HG03103 (cell line): Measurements from ENCODE around the gene IQGAP3.
"Not testable (repeated sequence)": the region's sequence is repeated elsewhere in the genome, so short reads cannot be mapped to it uniquely, and the experiment has no call there.

ENCODE experiments used
- ATAC-seq: cut with Tn5 transposase; IDR thresholded peaks from one replicate; pipeline ENCODE4 v1.9.1; 2021; ENCODE audit warnings: low read depth; ENCODE audit not compliant: unreplicated experiment

IQGAP3 gene

DNA sequence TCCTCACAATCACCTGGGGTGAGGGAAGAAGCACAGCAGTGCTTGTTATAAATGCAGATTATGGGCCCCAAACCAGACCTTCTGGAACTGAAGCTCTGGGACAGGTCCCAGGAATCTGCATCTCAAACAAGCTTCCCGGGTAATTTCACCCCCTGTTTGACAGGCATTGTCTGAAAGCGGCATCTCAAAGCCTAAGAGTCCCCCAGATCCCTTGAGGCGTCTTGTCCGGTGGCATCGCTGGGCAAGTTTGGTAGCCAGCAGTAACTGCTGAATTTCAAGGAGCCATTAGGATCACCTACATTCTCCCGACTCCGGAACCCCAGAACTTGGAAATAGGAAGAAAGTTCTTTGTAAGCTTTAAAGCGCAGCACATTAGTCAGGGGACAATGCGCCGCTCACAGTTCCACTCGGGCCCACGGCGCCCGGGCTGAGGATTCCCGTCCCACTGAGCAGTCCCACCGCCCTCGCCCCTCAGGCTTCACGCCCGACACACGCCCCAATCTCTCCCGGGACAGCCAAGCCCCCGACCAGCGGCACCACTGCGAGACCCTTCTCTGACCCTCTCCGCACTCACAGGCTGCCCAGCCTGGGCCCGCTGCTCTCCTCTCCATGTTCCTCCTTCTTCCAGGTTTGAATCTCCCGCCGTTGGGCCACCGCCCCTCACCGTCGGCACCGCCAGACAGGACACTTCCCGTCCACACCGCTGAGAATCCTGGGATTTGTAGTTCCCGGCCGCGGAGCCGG is at the start of gene IQGAP3:
Gene IQGAP3, minus strand, starts transcription at position 647 of the 744 bp plus-strand sequence. Its CDS starts 36 bp downstream, at position 611.
- ATAC-seq = peak; percentile 58

GRCh38 chr1:156619582-156619955 is 47.2 kb upstream of the IQGAP3 start:
- ATAC-seq = no peak

- no peak for ATAC-seq
Observed at GRCh38 chr1:156618853-156619581, 46.7 kb upstream of the IQGAP3 start, which contains the start of gene HAPLN2. HAPLN2 (plus strand) TSS chr1:156619415; CDS start chr1:156623491, 4,076 bp downstream.

DNA sequence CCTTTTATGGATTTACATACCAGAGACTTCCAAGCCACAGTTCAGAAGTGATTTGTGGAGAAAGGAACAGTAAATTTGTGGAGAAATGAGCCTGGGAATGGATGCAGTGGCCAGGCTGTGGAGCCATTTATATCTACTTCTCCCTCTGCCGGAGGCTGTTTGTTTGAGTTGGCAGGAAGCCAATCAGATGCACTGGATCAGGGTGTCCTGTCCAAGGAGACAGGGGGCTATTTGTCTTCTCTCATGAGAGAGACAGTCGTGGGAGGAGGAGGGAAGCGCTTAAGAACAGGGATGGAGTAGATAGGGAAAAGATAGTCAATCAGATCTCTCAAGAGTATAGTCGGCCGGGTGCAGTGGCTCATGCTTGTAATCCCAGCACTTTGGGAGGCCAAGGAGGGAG is 44.1 kb upstream of the IQGAP3 start:
- no peak for ATAC-seq

DNA sequence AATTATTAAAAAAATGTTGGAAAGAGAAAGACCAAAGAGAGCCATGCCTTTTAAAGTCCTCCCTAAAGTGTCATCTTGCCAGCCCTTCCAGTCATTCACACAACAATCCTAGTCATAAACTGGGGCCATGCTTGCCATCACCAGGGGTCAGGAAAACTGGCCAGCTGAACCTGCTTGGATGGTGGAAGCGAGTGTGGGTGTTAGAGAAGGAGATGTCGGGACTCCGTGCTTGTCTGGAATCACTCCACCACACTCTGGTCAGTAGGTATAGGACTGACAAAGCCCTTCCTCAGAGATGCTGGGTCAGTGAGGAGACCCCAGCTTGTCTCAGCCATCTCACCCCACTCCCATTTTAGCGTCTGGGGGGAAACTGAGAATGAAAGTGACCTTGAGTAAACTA is 43.6 kb upstream of the IQGAP3 start:
- ATAC-seq = no peak

DNA sequence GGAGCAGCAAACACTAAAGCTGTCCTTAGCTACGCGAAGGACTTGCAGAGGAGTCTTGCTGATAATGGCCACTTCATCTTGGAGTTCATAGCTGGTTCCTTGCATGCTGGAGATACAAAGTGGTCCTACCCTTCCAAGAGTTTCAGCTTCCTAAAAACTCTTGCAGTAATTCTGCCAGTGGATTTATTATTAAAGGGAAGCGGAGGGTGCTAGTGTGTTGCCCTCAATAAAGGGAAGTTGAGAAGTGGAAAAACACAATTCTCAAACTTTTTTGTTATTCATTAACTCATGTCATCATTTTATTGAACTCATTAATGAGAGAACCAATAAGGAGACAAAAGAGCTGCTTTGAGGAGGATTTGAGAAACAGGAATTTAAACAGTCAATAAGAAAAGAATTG is 40.3 kb upstream of the IQGAP3 start:
- no peak for ATAC-seq

DNA sequence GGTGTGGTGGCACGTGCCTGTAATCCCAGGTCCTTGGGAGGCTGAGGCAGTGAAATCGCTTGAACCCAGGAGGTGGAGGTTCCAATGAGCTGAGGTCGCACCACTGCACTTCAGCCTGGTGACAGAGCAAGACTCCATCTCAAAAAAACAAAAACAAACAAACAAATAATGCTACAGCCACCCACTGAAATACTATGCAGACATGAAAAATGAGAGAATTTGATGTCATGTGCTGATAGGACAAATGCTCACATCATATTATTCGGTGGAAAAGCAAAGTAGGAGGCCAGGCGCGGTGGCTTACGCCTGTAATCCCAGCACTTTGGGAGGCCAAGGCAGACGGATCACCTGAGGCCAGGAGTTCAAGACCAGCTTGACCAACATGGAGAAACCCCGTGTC is 37.7 kb upstream of the IQGAP3 start:
- ATAC-seq = not testable (repeated sequence)

GRCh38 chr1:156608981-156609380 is 36.6 kb upstream of the IQGAP3 start:
- no peak for ATAC-seq

DNA sequence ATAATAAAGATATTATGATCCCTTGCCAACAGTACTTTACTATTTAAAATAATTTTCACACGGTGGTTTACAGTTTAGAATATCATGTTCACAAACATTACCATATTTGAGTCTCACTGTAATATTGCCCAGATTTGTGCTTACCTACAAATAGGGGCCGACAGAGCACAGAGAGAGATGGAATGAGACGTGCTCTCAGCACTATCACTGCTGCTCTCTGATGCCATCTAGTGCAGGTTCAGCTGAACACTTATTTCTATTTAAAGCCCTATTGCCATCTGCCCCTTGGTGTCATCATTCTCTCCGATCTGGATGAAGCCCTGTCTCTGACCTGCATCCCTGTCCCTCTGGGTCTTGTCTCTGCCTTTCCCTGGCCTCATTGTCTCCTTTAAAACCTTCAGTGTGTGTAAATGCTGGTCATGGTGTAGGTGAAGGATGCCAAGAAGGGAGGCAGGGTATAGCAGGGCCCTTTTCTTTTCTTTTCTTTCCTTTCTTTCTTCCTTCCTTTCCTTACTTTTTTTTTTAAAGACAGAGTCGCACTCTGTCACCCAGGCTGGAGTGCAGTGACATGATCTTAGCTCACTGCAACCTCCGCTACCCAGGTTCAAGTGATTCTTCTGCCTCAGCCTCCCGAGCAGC is 35.8 kb upstream of the IQGAP3 start:
- no peak for ATAC-seq

DNA sequence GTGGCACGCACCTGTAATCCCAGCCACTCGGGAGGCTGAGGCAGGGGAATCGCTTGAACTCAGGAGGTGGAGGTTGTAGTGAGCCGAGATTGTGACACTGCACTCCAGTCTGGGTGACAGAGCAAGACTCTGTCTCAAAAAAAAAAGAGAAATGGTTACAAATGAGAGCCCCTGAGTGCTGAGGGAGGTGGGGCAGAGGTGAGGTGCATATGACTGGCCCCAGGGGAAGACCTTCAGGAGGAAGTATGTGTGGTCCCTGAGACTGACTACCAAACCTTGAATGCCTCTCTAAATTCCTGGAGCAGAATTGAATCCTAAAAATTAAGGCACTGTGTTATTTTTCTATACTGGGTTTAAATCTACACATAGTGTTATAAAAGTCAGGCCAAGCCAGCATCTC is 35.0 kb upstream of the IQGAP3 start:
- not testable (repeated sequence) for ATAC-seq

DNA sequence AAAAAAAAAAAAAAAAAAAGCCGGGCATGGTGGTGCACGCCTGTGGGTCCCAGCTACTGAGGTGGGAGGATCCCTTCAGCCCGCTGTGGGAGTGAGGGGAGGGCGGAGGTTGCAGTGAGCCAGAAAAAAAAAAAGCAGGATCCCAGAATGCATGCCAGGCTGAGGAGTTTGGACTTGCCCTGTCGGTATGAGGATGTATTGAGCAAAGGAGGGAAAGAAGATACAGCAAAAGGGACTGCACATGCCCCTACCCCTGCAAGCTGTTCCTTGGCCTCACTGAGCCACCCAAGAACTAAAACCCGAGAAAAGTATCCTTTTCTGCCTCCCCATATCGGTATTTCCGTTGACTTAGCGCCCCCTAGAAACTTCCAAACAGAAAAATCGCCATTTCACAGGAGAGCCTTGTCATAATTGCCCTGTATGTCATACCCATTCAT is 30.2 kb upstream of the IQGAP3 start:
- no peak for ATAC-seq

DNA sequence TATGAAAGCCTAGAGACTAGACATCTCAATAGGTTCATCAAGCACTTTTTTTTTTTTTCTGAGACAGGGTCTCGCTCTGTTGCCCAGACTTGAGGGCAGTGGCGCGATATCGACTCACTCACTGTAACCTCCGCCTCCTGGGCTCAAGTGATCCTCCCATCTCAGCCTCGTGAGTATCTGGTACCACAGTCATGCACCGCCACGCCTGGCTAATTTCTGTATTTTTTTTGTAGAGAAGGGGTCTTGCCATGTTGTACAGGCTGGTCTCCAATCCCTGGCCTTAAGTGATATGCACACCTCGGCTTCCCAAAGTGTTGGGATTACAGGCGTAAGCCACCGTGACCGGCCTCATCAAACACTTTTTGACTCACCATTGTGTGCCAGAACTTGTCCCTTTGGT is 29.5 kb upstream of the IQGAP3 start:
- no peak for ATAC-seq

DNA sequence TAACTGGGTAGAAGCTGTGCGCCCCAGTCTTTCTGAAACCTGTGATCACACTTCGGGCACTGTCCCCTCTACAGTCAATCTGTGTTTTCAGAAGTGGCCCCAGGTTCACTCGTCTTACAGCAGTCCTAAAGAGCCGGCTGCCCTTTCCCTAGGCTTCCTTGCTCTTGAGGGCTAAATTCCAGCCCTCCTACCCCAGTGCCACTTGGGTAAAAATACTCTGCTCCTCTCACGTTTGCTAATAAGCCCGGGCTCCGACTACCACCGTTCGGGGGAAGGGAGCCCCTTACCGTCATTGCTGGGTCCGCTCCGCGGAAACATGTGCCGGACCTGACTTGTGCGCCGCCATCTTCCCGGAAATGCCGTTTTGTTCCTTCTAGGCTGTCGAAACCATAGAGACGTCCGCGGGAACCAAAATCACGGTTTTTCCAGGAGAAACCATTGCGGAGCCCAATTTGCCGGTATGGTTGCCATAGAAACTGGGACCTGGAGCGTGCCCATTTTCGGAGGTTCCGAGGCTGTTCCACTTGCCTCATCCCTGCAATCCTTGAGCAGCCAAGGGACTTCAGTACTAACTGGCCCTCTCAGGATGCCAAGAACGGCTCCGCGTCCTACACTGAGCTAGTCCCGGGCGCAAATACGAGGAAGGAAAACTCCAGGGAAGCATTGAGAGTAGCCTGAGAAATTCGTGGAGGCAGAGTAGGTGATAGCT is 28.9 kb upstream of the IQGAP3 start, which contains the start of gene GPATCH4:
Gene GPATCH4, minus strand, starts transcription at position 358 of the 709 bp plus-strand sequence.
- no peak for ATAC-seq

DNA sequence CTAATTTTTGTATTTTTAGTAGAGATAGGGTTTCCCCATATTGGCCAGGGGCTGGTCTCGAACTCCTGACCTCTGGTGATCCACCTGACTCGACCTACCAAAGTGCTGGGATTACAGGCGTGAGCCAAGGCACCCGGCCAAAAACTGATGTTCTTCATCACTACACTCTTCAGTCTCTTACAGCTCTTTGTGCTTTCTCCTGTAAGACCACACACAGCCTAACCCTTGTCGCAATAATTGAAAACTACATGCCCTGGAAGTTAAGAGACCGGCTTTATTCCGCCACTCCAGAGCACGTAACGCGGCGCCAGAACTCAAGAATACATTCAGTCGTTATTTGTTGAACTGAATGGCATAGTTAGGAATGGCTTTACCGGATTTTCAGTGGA is 28.4 kb upstream of the IQGAP3 start:
- ATAC-seq = no peak

DNA sequence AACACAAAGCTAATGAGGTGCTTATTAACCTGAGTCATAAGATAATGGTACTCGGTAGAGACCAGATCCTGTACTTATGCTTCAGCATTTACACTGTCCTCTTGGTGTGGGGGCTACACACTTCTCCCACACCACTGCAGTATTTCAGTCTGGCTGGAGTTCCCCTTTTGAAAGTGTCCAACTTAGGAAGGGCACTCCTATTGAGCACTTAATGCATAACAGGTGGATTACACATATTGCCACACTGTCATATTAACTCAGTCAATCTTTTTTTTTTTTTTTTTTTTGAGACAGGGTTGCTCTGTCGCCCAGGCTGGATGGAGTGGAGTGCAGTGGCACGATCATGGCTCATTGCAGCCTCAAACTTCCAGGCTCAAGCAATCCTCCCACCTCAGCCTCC is 27.4 kb upstream of the IQGAP3 start:
- ATAC-seq = no peak

DNA sequence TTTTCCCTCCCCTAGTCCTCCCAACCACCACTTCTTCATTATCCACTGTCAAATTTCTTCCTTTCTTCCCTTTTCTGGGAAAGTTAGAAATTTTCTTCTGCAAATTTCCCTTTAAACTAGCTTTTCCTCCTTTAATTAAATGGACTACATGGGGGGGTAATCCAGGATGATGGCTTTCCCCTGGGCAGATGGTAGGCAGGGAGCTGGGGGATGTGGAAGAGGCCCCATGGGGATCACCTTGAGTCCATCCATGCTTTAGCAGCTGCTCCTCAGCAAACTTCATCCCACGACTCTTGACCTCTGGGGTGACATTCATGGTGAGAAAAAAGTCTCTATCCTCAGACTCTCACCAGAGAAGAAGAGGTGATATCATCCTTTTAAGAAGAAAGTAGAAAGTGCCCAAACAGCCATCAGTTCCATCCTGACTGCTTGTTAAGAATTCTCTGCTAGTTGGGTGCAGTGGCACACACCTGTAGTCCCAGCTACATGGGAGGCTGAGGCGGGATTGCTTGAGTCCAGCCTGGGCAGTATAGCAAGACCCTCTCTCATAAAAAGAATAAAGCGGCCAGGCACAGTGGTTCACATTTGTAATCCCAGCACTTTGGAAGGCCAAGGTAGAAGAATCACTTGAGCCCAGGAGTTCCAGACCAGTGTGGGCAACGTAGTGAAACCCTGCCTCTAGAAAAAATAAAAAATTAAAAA is 26.5 kb upstream of the IQGAP3 start:
- no peak for ATAC-seq

DNA sequence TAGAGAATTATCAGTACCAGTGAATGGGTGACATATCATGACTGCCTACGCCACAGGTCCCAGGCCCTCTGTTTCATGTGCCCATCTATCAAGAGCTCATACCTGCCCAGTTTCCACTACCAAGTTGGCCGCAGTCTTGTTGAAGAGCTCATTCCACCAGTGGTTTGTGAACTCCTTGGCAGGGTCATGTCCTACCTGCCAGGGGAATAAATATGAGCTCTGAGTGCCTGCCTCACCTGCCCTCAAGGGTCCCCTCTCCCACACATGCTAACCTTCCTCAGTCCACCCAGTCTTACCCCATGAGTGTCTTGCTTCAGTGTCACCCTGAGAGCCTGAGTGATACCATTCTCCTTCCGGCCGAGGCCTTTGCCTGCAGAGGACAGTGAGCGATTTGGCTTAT is 25.8 kb upstream of the IQGAP3 start:
- no peak for ATAC-seq

DNA sequence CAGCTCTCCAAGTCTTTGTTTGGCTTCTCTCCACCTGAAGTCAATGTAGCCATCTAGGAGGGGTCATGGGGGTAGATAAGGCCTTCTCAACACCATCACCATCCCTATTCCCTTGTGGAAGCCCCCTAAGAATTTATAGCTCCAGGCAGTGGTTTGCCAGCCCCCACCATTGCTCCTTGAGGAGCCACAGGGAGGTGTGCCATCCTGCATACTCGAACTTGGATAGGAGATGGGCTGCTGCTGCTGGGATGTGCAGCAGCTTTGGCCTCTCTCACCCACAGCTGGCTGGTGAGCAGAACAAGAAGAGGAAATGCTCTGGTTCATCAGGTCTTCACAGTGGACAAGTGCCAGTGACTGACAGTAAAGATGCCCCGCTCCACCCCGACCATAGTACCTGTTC is 24.1 kb upstream of the IQGAP3 start:
- no peak for ATAC-seq

- no peak for ATAC-seq
Observed at GRCh38 chr1:156595016-156595415, 22.7 kb upstream of the IQGAP3 start.

DNA sequence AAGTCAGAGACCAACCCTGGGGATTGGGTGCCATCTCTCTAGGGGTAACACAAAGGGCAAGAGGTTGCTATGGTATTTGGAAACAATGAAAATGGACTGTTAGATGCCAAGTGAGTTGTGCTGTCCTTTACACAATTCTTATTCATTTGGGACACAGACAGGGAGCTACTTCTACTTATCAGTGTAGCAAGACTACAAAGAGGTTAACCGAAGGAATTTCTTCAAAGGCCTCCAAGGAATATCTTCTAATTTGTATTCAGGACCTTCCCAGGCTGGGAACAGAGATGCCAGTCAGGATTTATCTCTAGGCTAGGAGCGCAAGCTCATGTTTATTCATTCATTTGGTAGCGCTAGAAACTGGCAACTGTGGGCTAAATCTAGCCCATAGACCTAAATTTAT is 21.8 kb upstream of the IQGAP3 start:
- ATAC-seq = no peak
